NCI-H2029 treated with DMSO at 0.1 percent for 48 hours (cell line): Measurements from ENCODE around the gene C17orf100.
"Not testable (repeated sequence)": the region's sequence is repeated elsewhere in the genome, so short reads cannot be mapped to it uniquely, and the experiment has no call there.

Source experiments
- DNase-seq: peaks from one replicate; lab custom pipeline; 2025; lab: John Stamatoyannopoulos, UW

The C17orf100 gene

DNA sequence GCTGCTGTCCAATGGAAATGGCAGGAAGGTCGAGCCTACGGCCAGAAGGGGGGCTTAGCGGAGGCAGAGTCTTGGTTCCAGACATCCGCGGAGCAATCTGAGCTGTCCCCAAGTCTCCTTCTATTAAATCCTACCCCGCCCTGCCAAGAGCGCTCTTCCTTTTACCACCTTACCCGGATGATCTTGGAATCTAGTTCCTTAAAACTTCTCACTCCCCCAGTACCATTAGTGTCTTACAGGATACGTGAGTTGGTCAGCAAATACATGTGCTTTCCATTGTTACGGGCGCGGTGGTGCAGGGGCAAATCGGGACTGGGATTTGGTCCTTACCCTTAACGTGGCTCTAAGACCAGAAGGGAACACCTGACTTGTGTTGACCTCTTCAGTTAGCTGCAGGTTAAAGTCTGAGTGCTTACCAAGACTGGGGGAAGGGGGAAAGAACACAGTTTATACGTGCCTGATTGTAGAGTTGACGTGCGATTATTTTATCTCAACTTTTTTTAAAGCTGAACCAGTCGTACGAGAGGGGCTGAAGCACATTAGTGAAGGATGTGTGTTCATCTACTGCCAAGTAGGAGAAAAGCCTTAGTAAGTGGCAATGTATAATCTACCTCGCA, 10.2 kb upstream of the C17orf100 start:
- DNase-seq: no peak

DNA sequence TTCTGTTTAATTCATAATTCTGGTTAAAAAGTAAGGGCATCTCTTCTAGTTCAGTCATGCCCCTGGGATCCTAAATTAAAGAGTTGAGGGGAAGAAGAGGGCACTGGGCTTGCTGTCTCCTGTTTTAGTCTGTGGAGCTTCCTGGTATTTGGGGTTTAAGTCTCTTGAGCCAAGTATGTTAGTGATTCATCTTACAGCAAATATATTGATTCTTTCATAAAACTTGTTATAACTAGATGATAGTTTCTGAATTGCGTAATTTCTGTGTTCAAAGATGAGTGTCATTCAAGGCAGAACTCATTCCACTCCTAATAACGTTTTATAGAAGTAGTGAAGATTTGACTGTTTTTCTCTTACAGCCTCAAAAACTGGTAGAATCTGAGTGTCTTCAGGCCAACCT, 9.0 kb upstream of the C17orf100 start:
- no peak for DNase-seq

GRCh38 chr17:6643451-6644125, 8.0 kb upstream of the C17orf100 start:
- no peak for DNase-seq

DNA sequence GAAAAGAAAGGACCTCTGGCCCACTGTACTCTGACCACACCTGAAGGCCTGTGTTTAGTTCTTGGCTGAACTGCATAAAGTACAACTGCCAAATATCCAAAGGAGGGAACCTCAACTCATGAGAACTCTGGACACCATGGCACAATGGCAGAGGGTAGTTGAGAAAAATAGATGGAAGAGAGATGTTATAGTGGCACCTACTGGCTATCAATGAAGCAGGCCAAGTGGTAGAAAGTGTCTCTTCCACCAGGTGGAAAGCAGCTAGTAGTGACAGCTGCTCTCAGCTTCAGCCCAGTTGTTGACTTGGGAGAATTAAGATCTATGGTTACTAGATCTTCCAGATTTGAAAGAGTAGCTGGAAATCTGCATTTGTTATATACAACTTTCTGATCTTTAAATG, 3.4 kb upstream of the C17orf100 start:
- no peak for DNase-seq

DNA sequence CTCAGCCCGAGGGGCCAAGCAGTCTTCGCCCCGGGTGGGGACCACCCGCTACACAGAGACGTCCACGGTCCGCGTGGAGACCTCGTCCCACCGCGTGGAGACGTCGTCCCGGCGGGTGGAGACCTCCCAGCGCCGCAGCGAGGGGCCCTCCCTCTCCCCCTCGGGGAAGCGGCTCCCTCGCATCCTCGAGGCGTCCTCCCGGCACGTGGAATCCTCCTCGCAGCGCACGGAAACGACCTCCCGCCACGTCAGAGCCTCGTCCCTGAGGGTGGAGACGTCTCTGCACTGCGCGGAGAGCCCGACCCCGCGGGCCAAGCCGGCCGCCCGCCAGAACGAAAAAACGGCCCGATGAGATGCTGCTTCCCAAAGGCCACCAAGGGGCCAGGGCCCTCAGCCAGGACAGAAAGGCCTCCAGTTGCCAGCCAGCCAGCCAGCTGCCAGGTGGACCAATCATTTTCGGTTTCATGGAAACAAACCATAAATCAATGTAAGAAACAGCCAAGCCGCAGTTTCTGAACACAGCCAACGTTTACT, 424 bp downstream of the C17orf100 start:
- DNase-seq: no peak

- no peak for DNase-seq
Measured at GRCh38 chr17:6654841-6655731, 3.5 kb downstream of the C17orf100 start.

- DNase-seq: not testable (repeated sequence)
Measured at GRCh38 chr17:6655732-6656361, 4.3 kb downstream of the C17orf100 start.

GRCh38 chr17:6656797-6657632, 5.5 kb downstream of the C17orf100 start:
- not testable (repeated sequence) for DNase-seq

DNA sequence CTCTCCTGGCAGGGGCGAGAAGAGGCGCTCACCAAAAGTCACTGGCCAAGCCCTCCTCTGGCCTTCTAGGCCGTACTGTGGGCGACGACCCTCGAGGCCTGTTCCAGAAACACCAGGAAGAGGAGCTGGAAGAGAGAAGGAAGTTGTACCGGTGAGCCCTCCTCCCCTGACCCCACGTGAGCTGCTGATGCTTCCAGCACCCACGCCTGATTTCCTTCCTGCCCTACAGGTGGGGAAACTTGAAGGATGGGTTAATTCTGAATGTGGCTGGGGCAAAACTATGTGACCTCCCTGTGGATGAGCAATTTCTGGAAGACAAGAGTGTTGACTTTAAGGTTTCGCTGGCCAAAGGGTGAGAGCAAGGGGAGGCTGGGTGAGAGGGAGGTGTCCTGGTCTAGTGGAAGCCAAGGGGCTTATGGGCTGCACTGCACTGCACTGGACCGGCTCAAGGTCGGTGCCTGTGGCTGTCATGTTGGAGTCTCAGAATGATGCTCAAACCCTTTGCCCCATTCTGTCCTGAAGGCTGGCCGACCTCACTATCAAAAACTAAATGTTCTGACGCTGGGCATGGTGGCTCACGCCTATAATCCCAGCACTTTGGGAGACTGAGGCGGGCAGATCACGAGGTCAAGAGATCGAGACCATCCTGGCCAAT, 6.2 kb downstream of the C17orf100 start:
- DNase-seq: no peak

GRCh38 chr17:6658411-6658810, 6.8 kb downstream of the C17orf100 start:
- not testable (repeated sequence) for DNase-seq

GRCh38 chr17:6660101-6660500, 8.5 kb downstream of the C17orf100 start:
- DNase-seq: no peak

DNA sequence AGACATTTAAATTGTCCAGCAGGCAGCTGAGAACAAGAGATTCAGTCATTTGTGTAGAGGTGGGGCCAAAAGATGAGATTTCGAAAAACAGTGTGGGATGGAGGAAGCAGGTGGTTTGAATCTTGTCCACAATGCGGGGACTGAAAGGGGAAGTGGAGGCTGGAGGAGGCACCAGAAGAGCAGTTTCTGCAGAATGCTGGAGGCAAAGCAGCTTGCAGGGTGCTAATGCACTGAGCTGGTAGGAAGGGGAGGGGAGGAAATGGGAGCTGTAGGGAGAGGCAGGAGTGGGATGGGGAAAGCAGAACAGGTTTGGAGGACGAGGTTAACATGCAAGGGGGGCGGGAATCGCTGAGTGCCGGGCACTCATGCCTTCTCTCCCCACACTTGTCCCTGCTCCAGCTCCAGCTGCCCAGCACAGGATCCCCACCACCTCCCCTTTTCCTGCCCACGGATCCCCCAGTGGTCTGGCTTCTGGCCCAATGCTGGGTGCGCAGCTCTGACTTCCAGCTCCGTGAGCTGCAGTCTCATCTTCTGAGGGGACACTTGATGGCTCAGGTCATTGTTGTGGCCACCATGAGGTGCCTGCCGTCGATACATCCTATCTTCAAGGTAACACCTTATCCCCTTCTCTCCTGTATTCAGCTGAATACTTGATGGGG, 9.4 kb downstream of the C17orf100 start:
- no peak for DNase-seq

DNA sequence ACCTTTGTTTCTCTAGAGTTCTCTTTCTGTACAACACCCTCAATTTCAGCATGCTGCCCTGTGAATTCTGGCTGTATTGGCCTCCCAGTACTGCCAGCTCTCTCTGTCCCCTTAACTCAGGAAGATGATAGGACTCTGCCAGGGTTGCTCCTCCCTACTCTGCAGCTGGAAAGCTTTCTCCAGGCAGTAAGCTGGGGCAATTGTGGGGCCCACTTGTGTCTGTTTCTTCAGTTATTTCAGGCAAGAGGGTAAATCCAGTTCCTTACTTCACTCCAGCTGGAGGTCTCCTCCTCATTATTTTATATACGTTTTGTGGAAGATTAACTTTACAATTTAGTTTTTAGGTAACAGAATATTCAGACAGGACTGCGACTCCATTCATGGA, 9.9 kb downstream of the C17orf100 start:
- DNase-seq: no peak

DNA sequence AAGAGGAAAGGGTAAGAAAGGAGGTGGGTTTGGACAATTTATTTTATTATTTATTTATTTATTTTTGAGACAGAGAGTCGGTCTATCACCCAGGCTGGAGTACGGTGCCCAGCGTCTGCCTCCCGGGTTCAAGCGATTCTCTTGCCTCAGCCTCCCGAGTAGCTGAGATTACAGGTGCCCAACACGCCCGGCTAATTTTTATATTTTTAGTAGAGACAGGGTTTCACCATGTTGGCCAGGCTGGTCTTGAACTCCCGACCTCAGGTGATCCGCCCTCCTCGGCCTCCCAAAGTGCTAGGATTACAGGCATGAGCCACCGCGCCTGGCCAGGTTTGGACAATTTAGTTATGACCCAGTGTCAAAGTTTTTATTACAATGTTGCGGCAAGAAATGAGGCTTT, 11.6 kb downstream of the C17orf100 start:
- not testable (repeated sequence) for DNase-seq

DNA sequence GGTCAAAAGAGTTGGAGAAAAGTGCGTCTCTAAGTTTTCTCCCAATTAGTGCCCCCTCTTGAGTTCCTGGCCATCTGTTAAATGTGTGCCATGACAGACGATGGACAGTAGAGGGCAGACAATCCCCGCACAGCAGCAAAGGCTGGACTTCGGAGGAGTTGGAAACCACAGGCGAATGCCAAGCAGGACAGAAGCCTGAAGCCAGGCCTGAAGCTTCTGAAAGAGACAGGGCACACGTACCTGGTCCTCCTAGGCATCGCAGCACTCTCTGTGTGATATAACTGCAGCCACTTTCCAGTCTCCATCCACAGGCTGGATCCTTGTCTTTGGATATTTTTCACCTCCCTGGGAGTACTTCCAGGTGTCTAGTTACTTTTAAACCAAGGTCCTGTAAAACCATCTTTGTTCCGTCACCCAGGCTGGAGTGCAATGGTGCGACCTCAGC, 14.5 kb downstream of the C17orf100 start:
- peak; percentile 14 for DNase-seq

DNA sequence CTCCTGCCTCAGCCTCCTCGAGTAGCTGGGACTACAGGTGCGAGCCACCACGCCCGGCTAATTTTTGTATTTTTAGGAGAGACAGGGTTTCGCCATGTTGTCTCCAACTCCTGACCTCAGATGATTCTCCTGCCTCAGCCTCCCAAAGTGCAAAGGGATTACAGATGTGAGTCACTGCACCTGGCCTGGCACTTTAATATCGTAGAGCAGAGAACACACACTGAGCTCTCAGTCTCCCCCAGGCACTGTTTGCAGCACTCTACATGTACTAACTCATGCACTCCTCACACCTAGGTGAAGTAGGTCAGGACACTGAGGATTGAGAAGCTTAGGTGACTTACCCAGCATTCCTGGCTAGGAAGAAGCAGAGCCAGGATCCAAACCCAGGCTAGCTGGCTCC, 15.0 kb downstream of the C17orf100 start:
- no peak for DNase-seq

DNA sequence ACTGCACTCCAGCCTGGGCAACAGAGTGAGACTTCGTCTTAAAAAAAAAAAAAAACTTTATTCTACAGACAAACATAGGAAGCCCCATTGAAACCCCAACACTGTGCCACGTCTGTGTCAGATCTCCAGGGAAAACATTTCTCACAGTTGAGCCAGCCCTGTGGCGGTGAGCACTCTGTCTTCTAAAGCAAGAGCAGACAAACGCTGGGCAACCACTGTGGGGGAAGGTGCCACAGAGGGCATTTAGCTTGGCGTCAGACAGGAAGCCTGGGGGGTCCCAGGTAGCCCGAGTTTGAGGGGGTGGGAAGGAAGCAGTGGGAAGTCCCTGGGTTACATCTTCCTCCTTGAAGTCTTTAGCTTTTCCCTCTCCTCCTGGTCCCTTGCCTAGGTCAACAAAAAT, 16.0 kb downstream of the C17orf100 start:
- DNase-seq: no peak

GRCh38 chr17:6668219-6668618, 16.7 kb downstream of the C17orf100 start:
- DNase-seq: no peak

DNA sequence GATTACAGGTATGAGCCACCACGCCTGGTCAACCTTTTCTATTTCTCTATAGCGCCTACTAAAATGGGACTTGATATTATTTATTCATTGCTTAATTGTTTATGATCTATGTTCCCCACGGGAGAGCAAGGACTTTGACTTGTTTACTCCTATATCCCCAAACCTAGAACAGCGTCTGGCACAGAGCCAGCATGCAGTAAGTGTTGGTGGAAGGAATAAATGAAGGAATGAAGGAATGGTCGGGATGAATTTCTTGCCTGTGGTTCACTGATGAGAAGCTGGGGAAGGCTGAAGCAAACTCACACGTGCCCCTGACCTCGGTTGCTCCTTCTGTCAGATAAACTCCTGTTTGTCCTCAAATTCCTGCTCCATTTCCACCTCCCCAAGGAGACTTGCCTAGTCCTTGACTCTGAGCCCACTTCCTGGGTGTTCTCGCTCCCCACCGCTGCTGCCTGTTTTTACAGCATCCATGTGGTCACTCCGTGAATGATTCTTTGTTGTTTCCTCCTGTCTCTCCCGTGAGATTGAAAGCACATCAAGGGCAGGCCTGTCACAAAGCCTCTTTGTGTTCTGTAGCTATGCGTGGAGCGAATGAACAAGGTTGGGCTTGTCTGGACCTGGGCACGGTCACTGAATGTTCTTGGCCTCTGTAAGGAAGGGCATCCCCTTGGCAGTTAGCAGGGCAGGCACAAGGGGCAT, 17.3 kb downstream of the C17orf100 start:
- DNase-seq: no peak
